ENCODE results near the gene SRRM3.

GRCh38 chr7:76198202-76198601 is 3.5 kb upstream of the SRRM3 start:
- no peak for TF ChIP-seq CTCF (conservative IDR thresholded peaks at IDR 0.05; ENCODE audit: low read length)
- TF ChIP-seq EZH2phosphoT487 (IDR thresholded peaks at IDR 0.05; ENCODE audit: borderline replicate concordance, low read depth, low read length) = no peak
